Fibroblast of pulmonary artery (primary cell): ENCODE results near the gene MPV17.

Experiments
- DNase-seq: peaks from one replicate; pipeline ENCODE4 v3.0.0-alpha.2; 2010; ENCODE audit warnings: low read depth
- H3K4me3 ChIP-seq: replicated peaks from 2 replicates; pipeline ENCODE4 v1.5.1; 2011; ENCODE audit warnings: low read depth, mild to moderate bottlenecking, control low read depth, low read length, moderate library complexity
- CTCF ChIP-seq: IDR thresholded peaks from 2 replicates; pipeline ENCODE4 v1.5.1; 2011; ENCODE audit warnings: mild to moderate bottlenecking, control low read depth, low read length, inconsistent platforms; ENCODE audit errors: missing control alignments

Gene MPV17

DNA sequence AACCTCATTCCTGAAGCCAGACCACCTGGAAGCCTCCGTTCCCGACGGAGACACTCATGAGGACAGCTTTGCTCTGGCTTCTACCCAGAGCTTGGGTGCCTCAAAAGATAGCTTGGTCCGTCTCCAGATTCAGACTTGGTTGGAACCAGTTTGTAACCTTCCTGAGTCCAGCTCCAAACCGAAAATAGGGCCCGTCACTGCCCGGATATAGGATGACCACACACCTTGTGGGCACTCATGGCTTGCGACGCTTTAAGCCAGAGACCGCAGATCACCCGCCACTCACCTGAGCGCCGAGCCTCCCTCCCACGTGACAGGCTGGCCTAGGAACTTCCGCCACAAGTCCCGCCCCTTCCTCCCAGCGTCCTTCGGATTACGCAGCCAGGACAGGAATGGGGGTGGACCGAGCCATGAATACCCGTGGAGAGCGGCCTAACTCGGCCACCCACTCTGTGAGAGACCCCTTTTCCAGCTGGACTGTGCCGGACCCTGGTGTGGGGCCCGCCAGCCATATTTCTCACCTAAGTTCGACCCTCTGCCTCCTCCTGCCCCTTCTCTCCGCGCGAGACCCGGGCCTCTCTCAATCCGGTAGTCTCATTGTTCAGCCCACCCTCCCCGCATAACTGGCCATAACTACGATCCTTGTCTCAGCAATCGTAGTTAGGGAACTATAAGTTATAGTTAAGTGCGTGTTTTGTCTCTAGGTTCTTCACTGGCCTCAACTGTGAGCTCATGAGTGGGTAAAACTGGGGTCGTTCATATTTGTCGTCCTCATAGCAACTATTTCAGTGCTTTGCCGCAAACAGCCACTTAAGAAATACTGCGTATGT is at the start of gene MPV17:
MPV17 (minus strand) TSS at position 332 of the 830 bp plus-strand sequence. CDS start 580 bp downstream, outside the sequence.
- peak within 1 kb of the TSS; percentile 92 for H3K4me3 ChIP-seq
- peak; percentile 92 for DNase-seq
- no peak for TF ChIP-seq CTCF

DNA sequence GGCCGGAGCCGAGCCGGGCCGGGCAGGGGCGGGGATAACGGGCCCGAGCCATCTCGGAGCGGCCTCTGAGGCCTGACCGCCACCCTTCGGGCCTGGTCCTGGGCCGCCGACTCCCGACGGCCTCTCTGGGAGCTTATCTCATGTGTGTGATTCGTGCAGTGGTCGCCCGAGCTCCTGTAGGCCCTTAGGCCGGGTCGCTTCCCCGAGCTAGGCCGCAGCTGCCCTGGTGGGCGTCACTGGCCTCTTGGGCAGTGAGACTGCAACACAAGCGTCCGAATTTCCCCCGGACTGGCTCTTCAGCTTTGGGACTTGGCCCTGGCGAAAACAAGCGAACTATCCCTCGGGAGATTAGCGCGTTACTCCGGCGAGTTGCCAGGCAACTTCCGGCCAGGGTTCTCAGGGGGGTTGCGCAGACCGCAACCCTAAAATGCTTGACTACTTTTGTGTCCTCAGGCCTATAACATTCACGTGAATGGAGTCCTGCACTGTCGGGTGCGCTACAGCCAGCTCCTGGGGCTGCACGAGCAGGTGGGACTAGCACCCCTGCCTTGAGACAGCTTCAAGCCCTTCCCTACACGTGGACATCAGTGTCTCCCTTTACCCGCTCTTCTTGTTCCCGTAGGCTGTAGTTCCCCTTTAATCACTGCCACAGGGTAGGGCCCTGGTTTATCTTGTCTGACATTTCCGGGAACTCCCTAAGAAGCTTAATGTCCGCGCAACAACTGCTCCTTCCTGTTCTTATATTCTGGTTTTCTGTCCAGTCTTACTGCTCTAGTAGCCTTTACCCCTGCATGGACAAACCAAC is 48.1 kb upstream of the MPV17 start:
- peak; percentile 54 for DNase-seq
- TF ChIP-seq CTCF, result no peak
- peak overlapping the region; percentile 96 for H3K4me3 ChIP-seq

- peak; percentile 99 for DNase-seq
- peak within 1 kb of the TSS; percentile 96 for H3K4me3 ChIP-seq
- peak; percentile 64 for TF ChIP-seq CTCF
These were observed 47.3 kb upstream of the MPV17 start, which contains the start of the genes EIF2B4 and SNX17 for GRCh38 chr2:27370026-27370815. Gene EIF2B4 (minus strand): TSS chr2:27370338. CDS start chr2:27370314, 24 bp downstream. Gene SNX17 (plus strand): TSS chr2:27370616. CDS start chr2:27370744, 128 bp downstream.

DNA sequence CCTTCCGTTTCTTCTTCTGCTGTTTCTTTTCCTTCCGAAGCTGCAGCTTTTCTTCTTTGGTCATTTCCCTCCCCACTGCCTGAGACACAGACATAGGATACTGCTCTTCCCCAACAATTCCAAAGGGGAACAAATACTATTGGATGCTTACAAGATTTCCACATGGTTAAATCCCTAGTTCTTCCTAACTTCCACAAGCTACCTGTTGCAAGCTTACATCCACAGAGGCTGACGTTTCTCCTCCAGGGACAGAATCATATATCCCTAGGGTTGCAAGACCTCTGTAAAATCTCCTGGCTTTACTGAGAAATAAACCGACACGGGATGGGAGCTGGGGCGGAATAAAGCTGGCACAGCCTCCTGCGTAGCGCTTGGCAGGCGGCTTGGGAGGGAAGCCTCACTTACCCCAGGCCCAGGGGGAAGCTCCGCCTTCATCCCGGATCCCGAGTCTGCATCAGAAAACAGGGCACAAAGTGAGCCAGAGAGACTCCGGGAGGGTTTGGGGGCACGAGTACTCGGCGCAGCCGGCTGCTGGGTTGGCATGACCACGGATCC is 46.7 kb upstream of the MPV17 start:
- TF ChIP-seq CTCF, result no peak
- DNase-seq, result peak; percentile 63
- peak overlapping the region; percentile 96 for H3K4me3 ChIP-seq

- DNase-seq, result no peak
- no peak for TF ChIP-seq CTCF
- no peak overlapping the region for H3K4me3 ChIP-seq
These were observed 41.0 kb upstream of the MPV17 start for GRCh38 chr2:27363933-27364332.

DNA sequence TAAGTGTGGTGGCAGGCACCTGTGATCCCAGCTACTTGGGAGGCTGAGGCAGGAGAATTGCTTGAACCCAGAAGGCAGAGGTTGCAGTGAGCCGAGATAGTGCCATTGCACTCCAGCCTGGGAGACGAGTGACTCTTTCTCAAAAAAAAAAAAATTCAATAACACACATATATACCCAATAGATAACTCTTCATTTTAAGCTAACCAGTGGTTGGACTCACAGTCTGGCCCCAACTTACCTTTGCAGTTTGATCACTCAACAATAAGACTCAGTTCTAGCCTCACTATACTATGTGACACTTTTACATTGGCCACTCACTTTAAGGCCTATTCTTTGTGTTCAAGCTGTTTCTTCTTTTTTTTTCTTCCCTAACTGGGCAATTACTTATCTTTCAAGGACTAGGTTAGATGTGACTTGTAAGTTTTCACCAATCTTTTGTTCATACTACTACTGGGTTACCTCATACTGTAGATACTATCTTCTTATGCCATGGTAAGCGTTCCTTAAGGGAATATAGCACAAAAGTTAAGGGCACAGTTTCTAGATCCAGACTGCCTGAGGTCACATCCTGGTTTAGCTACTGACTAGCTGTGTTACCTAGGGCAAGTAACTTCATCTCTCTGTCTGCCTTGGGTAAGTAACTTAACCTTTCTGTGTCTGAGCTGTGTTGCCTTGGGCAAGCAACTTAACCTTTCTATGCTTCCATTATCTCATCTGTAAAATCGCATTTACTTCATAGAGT is 40.0 kb upstream of the MPV17 start:
- no peak for DNase-seq
- no peak for TF ChIP-seq CTCF
- no peak overlapping the region for H3K4me3 ChIP-seq
